ENCODE results near the gene ADARB2. TPM values are rescaled to one million over a fixed set of nuclear protein-coding genes. Genes with fewer than 3 reads are reported as not detected.
A peak's percentile ranks its signal among the peaks of the same experiment; 100 is the strongest.

Gene ADARB2
- total and polyA plus RNA-seq, 4 donors = 0.22 to 1.3 (median 0.55) TPM

- Histone ChIP-seq H3K36me3 (ENCODE audit: control insufficient read depth in 4 of 4, insufficient read depth in 4 of 4, low read length in 4 of 4) (no peaks in the 10 kb centered on the region), H3K4me1 (ENCODE audit: control insufficient read depth in 5 of 5, insufficient read depth in 5 of 5, low read length in 5 of 5) (peaks cover 0 to 5% (median 0%) of the 10 kb centered on the region in 5 donors), H3K4me3 (no peak overlapping the region), H3K9ac (ENCODE audit: insufficient read depth in 1 of 2, low read length in 2 of 2) (no peak overlapping the region), H3K9me3 (ENCODE audit: control insufficient read depth in 4 of 4, insufficient read depth in 3 of 4, low read length in 3 of 4) (peaks cover 0 to 8% (median 0%) of the 10 kb centered on the region in 4 donors), H3K27ac (ENCODE audit: low read depth in 1 of 2, low read length in 1 of 2) (no peak overlapping the region), H3K27me3 (ENCODE audit: control insufficient read depth in 3 of 3, insufficient read depth in 3 of 3, low read length in 2 of 3) (no peaks in the 10 kb centered on the region)
- DNase-seq = no peak
- no peak for ATAC-seq (ENCODE audit: insufficient read depth, low FRiP score)
- 94 to 96% methylated on average over 9 of the region's 9 CpGs for WGBS, 2 donors
- no peak for TF ChIP-seq CTCF (IDR thresholded peaks at IDR 0.05; ENCODE audit: control extremely low read depth, extremely low read depth)
Observed at GRCh38 chr10:1684991-1685390, 52.3 kb downstream of the ADARB2 start.

- 86 to 93% methylated on average over 12 of the region's 12 CpGs for WGBS, 2 donors
- ATAC-seq (ENCODE audit: insufficient read depth, low FRiP score) = no peak
- Histone ChIP-seq H3K9ac (ENCODE audit: insufficient read depth in 1 of 2, low read length in 2 of 2) (no peak overlapping the region), H3K27ac (ENCODE audit: low read depth in 1 of 2, low read length in 1 of 2) (no peak overlapping the region), H3K4me1 (ENCODE audit: control insufficient read depth in 5 of 5, insufficient read depth in 5 of 5, low read length in 5 of 5) (peaks cover 0 to 8% (median 0%) of the 10 kb centered on the region in 5 donors), H3K9me3 (ENCODE audit: control insufficient read depth in 4 of 4, insufficient read depth in 3 of 4, low read length in 3 of 4) (peaks cover 0 to 8% (median 0%) of the 10 kb centered on the region in 4 donors), H3K4me3 (no peak overlapping the region), H3K27me3 (ENCODE audit: control insufficient read depth in 3 of 3, insufficient read depth in 3 of 3, low read length in 2 of 3) (no peaks in the 10 kb centered on the region), H3K36me3 (ENCODE audit: control insufficient read depth in 4 of 4, insufficient read depth in 4 of 4, low read length in 4 of 4) (no peaks in the 10 kb centered on the region)
- TF ChIP-seq CTCF (IDR thresholded peaks at IDR 0.05; ENCODE audit: control extremely low read depth, extremely low read depth) = no peak
- no peak for DNase-seq
Observed at GRCh38 chr10:1683649-1684048, 53.7 kb downstream of the ADARB2 start.

- H3K27me3 ChIP-seq (ENCODE audit: control insufficient read depth in 3 of 3, insufficient read depth in 3 of 3, low read length in 2 of 3) = no peaks in the 10 kb centered on the region
- H3K4me1 ChIP-seq (ENCODE audit: control insufficient read depth in 5 of 5, insufficient read depth in 5 of 5, low read length in 5 of 5) = peaks cover 0 to 8% (median 0%) of the 10 kb centered on the region in 5 donors
- ATAC-seq (ENCODE audit: insufficient read depth, low FRiP score) (no peak), DNase-seq (peak in 2 of 3 donors; percentile 32 to 45)
- H3K27ac ChIP-seq (ENCODE audit: low read depth in 1 of 2, low read length in 1 of 2) = no peak overlapping the region
- TF ChIP-seq CTCF (IDR thresholded peaks at IDR 0.05; ENCODE audit: control extremely low read depth, extremely low read depth) = no peak
- H3K4me3 ChIP-seq = no peak overlapping the region
- no peaks in the 10 kb centered on the region for H3K36me3 ChIP-seq (ENCODE audit: control insufficient read depth in 4 of 4, insufficient read depth in 4 of 4, low read length in 4 of 4)
- peaks cover 0 to 6% (median 0%) of the 10 kb centered on the region in 4 donors for H3K9me3 ChIP-seq (ENCODE audit: control insufficient read depth in 4 of 4, insufficient read depth in 3 of 4, low read length in 3 of 4)
- WGBS, 2 donors = 51 to 68% methylated on average over 13 of the region's 13 CpGs
- H3K9ac ChIP-seq (ENCODE audit: insufficient read depth in 1 of 2, low read length in 2 of 2) = no peak overlapping the region
Observed at GRCh38 chr10:1679821-1680650, 57.3 kb downstream of the ADARB2 start.
